ENCODE results near the gene KCNK15.

The KCNK15 gene

GRCh38 chr20:44796311-44796710 lies 50.6 kb downstream of the KCNK15 start:
- TF ChIP-seq FOXP2 (optimal IDR thresholded peaks at IDR 0.05; ENCODE audit: borderline replicate concordance, extremely low read depth, extremely low read length, insufficient read depth) (no peak), POLR2AphosphoS5 (IDR thresholded peaks at IDR 0.05; ENCODE audit: low read depth, low read length) (no peak), SIN3A (IDR thresholded peaks at IDR 0.05; ENCODE audit: borderline replicate concordance, insufficient read depth, low read length) (no peak), TAF1 (IDR thresholded peaks at IDR 0.05; ENCODE audit: borderline replicate concordance, insufficient read depth, low read length) (no peak), REST (IDR thresholded peaks at IDR 0.05; ENCODE audit: insufficient read depth in 1 of 2, low read depth in 2 of 2, low read length in 2 of 2) (no peak)

GRCh38 chr20:44796758-44797457 lies 51.2 kb downstream of the KCNK15 start:
- TF ChIP-seq SIN3A (IDR thresholded peaks at IDR 0.05; ENCODE audit: borderline replicate concordance, insufficient read depth, low read length): no peak
- TF ChIP-seq FOXP2 (optimal IDR thresholded peaks at IDR 0.05; ENCODE audit: borderline replicate concordance, extremely low read depth, extremely low read length, insufficient read depth): no peak
- TF ChIP-seq POLR2AphosphoS5 (IDR thresholded peaks at IDR 0.05; ENCODE audit: low read depth, low read length): no peak
- no peak for TF ChIP-seq REST (IDR thresholded peaks at IDR 0.05; ENCODE audit: insufficient read depth in 1 of 2, low read depth in 2 of 2, low read length in 2 of 2)

- TF ChIP-seq TAF1 (IDR thresholded peaks at IDR 0.05; ENCODE audit: borderline replicate concordance, insufficient read depth, low read length): no peak
- no peak for TF ChIP-seq POLR2AphosphoS5 (IDR thresholded peaks at IDR 0.05; ENCODE audit: low read depth, low read length)
- no peak for TF ChIP-seq REST (IDR thresholded peaks at IDR 0.05; ENCODE audit: insufficient read depth in 1 of 2, low read depth in 2 of 2, low read length in 2 of 2)
- no peak for TF ChIP-seq SIN3A (IDR thresholded peaks at IDR 0.05; ENCODE audit: borderline replicate concordance, insufficient read depth, low read length)
- no peak for TF ChIP-seq FOXP2 (optimal IDR thresholded peaks at IDR 0.05; ENCODE audit: borderline replicate concordance, extremely low read depth, extremely low read length, insufficient read depth)
Measured at GRCh38 chr20:44799691-44800090, 54.0 kb downstream of the KCNK15 start.

GRCh38 chr20:44800391-44801046 lies 54.9 kb downstream of the KCNK15 start:
- TF ChIP-seq TAF1 (IDR thresholded peaks at IDR 0.05; ENCODE audit: borderline replicate concordance, insufficient read depth, low read length) (no peak), SIN3A (IDR thresholded peaks at IDR 0.05; ENCODE audit: borderline replicate concordance, insufficient read depth, low read length) (no peak), REST (IDR thresholded peaks at IDR 0.05; ENCODE audit: insufficient read depth in 1 of 2, low read depth in 2 of 2, low read length in 2 of 2) (no peak), FOXP2 (optimal IDR thresholded peaks at IDR 0.05; ENCODE audit: borderline replicate concordance, extremely low read depth, extremely low read length, insufficient read depth) (no peak), POLR2AphosphoS5 (IDR thresholded peaks at IDR 0.05; ENCODE audit: low read depth, low read length) (no peak)

Measured in PFSK-1 (cell line).